ENCODE data around the gene CFAP47.

- TF ChIP-seq CTCF (conservative IDR thresholded peaks at IDR 0.05 in 1 of 2, IDR thresholded peaks at IDR 0.05 in 1 of 2; ENCODE audit: extremely low read depth in 1 of 2, insufficient read depth in 1 of 2, low read depth in 1 of 2, low read length in 2 of 2): no peak
- TF ChIP-seq EZH2 (IDR thresholded peaks at IDR 0.05; ENCODE audit: borderline replicate concordance, low read length): no peak
Measured at GRCh38 chrX:36007207-36007606, 87.7 kb downstream of the CFAP47 start.
